NOMO-1 (cell line): ENCODE results near the gene GAB3.
"Not testable (repeated sequence)": the region's sequence is repeated elsewhere in the genome, so short reads cannot be mapped to it uniquely, and the experiment has no call there.

Experiments
- DNase-seq, 2 experiments: peaks; one replicate each; lab custom pipeline; 2025; ENCODE audit not compliant: unreplicated experiment in 2 of 2; lab: John Stamatoyannopoulos, UW

Gene GAB3

DNA sequence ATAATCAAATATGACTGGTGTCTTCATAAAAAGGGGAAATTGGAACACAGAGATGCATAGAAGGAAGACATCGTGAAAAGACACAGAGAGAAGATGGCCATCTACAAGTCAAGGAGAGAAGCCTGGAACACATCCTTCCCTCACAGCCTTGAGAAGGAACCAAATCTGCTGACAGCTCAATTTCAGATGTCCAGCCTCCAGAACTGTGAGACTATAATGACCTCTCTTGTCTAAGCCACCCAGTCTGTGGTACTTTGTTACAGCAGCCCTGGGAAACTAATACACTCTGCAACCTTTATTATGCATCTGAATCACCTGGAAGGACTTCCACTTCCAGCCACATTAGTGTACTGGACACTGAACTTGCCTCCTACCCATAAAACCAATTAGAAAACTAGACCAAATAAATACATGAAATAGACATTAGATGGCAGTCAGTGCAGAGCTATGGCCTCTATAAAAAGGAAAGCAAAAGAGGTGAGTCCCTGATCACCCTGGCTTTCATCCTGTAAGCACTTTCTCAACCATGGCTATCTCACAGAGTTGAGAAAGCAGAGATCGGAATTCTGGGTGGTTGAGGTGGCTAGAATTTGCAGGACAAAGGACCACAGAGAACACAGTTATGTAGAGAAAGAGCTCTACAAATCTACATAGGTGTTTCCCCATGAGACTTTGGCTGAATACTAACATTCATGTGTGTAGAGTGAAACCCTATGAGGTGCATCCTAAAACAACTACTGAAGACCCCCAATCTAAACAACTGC lies 25.7 kb downstream of the GAB3 start:
- no peak for DNase-seq

GRCh38 chrX:154721155-154721554 lies 29.7 kb downstream of the GAB3 start:
- DNase-seq = no peak

- no peak for DNase-seq
Observed at GRCh38 chrX:154720067-154720466, 30.8 kb downstream of the GAB3 start.

GRCh38 chrX:154719132-154719675 lies 31.7 kb downstream of the GAB3 start:
- peak; percentile 56 for DNase-seq

DNA sequence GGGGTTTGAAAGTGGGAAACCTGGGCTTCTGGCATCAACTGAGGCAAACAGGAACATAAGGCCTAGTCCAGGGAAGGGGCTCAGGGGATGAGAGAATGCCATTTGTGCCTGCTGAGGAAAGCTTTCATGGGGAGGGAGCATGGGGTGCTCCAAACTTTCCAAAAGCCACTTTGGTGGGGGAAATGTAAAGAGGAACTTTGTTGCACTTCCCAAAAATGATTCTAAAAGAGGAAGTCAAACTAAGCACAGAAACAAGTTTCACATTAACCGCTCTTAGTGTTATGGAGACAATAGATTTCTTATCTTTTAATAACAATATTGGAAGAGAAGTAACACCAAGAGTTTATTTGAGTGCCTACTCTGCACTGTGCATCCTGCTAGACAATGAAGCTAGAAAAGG lies 32.3 kb downstream of the GAB3 start:
- DNase-seq = peak in 1 of 2 experiments; percentile 78

- DNase-seq = peak; percentile 15 to 59
Observed at GRCh38 chrX:154717824-154718223, 33.1 kb downstream of the GAB3 start.

GRCh38 chrX:154715825-154716224 lies 35.1 kb downstream of the GAB3 start:
- DNase-seq = no peak

DNA sequence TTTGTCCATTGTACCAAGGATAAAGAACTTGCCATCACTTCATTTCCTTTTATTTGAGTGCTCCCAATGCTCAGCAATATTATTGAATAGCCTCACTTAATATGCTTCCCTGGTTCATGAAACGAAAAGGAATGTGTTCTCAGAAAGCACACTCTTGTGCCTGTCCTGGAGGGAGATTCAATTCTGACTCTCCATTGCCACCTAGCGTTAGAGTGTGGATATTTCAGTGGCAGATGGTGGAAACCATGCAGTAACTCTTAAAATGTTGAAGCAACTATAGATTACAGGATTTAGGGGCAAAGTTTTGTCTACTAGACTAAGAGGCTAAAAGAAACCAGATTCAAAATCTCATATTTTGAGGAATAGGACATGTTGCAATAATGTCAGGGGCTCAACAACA lies 36.0 kb downstream of the GAB3 start:
- peak in 1 of 2 experiments; percentile 29 for DNase-seq

GRCh38 chrX:154712781-154713740 lies 37.8 kb downstream of the GAB3 start:
- DNase-seq = peak in 1 of 2 experiments; percentile 8

- no peak for DNase-seq
Observed at GRCh38 chrX:154711264-154711663, 39.6 kb downstream of the GAB3 start.

GRCh38 chrX:154710309-154710708 lies 40.6 kb downstream of the GAB3 start:
- no peak for DNase-seq

DNA sequence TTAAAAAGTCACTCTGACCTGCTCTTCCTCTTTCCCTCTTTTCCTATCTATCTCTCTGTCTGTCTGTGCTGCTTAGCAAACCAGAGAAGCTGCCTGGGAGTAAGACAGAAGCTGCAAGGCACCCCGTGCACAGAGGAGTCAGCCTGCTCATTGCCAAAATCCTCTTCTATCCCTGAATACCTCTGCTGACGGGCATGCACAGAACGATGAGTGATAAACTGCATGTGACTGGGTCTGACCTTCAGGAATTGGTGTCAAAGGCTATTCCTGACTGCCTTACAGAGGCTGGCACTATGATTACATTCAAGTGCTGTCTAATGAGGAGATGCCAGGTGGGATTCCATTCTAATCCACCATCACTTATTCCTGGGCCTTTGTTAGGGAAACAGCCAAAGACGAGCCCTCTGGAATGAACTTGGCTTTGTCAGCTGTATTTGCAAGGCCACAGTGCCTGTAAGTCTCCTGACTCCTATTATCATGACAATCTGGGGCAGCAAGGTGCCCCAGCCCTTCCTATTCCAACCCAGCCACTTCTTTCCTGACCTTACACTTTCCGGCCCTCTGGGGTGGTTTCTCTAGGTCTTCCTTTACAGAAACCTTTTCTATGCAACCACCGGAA lies 52.1 kb downstream of the GAB3 start:
- no peak for DNase-seq

GRCh38 chrX:154696676-154697045 lies 54.2 kb downstream of the GAB3 start:
- no peak for DNase-seq

DNA sequence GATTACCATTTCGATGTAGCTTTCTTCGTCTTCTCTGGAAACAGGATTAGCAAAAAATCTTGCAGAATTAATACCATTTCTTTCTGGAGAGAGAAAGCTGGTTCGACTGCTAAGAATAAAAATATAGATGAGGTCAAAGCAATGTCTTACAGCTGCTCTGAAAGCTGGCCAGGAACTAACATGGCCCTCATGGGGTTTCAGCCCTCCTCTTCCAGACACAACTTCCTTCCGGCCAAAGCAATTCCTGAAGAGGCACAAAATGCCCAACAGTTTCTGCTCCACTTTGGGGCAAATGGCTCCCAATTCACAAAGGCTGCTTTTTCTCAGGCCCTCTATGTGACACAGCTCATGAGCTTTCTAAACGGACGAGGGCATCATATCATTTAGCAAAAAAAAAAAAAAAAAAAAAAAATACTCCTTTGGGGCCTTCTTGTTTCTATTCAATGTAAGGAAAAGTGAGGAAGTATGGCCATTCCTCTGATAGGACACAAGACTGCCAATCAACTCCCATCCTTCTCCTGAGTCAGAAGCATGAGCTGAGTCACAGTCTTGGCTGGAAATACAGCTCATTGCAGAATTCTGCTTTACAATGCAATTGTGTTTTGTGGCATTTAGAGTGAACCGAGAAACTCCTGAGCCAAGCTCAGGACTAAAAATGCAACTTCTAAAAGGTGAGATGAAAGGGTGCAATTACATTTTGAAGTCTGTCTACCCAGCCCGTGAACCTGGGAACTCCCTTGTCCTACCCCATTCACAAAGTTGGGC lies 54.8 kb downstream of the GAB3 start:
- DNase-seq = peak in 1 of 2 experiments; percentile 1

DNA sequence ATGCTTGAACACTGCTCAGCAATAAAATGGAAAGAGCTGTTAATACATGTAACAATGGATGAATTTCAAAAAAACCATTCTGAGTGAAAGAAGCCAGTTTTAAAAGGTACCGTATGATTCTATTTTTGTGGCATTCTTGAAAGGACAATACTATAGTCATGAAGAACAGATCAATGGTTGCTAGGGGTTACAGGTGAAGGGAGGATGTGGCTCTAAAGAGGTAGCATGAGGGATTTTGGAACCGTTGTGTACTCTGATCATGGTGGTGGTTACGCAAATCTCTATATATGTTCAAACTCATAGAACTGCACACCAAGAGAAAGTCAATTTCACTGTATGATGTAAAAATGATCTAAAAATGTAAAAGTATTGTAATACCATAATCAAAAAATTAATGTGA lies 57.5 kb downstream of the GAB3 start:
- no peak for DNase-seq

DNA sequence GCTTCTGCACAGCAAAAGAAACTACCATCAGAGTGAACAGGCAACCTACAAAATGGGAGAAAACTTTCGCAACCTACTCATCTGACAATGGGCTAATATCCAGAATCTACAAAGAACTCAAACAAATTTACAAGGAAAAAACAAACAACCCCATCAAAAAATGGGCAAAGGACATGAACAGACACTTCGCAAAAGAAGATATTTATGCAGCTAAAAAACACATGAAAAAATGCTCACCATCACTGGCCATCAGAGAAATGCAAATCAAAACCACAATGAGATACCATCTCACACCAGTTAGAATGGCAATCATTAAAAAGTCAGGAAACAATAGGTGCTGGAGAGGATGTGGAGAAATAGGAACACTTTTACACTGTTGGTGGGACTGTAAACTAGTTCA lies 60.4 kb downstream of the GAB3 start:
- DNase-seq = not testable (repeated sequence)

DNA sequence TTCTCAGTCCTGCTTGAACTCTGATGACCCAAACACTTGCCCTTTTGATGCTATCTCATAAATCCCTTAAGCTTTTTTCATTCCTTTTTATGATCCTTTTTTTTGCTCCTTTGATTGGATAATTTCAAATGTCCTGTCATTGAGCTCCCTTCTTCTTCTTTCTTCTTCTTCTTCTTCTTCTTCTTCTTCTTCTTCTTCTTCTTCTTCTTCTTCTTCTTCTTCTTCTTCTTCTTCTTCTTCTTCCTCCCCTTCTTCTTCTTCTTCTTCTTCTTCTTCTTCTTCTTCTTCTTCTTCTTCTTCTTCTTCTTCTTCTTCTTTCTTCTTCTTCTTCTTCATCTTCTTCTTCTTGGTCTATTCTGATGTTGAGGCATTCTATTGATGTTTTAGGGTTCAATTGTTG lies 78.8 kb downstream of the GAB3 start:
- not testable (repeated sequence) for DNase-seq

GRCh38 chrX:154670848-154671247 lies 80.0 kb downstream of the GAB3 start:
- not testable (repeated sequence) for DNase-seq

- DNase-seq = peak in 1 of 2 experiments; percentile 64
Observed at GRCh38 chrX:154661899-154662298, 89.0 kb downstream of the GAB3 start.

DNA sequence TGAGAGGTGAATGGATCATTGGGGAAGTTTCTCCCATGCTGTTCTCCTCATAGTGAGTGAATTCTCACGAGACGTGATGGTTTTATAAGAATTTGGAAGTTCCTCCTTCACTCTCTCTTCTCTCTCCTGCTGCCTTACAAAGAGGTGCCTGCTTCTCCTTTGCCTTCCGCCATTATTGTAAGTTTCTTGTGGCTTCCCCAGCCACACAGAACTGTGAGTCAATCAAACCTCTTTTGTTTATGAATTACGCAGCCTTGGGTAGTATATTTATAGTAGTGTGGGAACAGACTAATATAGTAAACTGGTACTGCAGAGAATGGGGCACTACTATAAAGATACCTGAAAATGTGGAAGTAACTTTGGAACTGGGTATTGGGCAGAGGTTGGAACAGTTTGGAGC lies 89.7 kb downstream of the GAB3 start:
- peak; percentile 8 to 49 for DNase-seq
